ENCODE data around the gene CAPN11. TPM values are rescaled to one million over a fixed set of nuclear protein-coding genes. Genes with fewer than 3 reads are reported as not detected.

The CAPN11 gene
- total and polyA plus RNA-seq, 2 donors from 2014 or later, result 0.39 to 2.3 TPM

GRCh38 chr6:44115866-44116265 lies 42.8 kb upstream of the CAPN11 start:
- Histone ChIP-seq H3K9ac (ENCODE audit: low read length in 3 of 3) (no peak overlapping the region), H3K27me3 (ENCODE audit: control insufficient read depth, insufficient read depth, low read length) (no peaks in the 10 kb centered on the region), H3K9me3 (ENCODE audit: control insufficient read depth in 2 of 3, insufficient read depth in 1 of 3, low read length in 3 of 3) (no peaks in the 10 kb centered on the region), H3K27ac (ENCODE audit: low read depth in 2 of 2, low read length in 2 of 2) (no peak overlapping the region), H3K4me1 (ENCODE audit: control insufficient read depth in 2 of 3, insufficient read depth in 2 of 3, low read depth in 1 of 3, low read length in 3 of 3) (peaks cover 0 to 2% (median under 1%) of the 10 kb centered on the region in 3 donors), H3K36me3 (ENCODE audit: control insufficient read depth in 2 of 3, insufficient read depth in 3 of 3, low read length in 3 of 3) (peaks cover 9 to 12% (median 9%) of the 10 kb centered on the region in 3 donors), H3K4me3 (ENCODE audit: low read length in 3 of 3) (no peak overlapping the region)
- FAIRE-seq (no peak), DNase-seq (no peak)
- TF ChIP-seq CTCF (IDR thresholded peaks at IDR 0.05; ENCODE audit: borderline replicate concordance, extremely low read depth, insufficient read depth), result no peak
- intact Hi-C loops (cut with DNase I), result no loop called here

GRCh38 chr6:44116641-44117382 lies 41.8 kb upstream of the CAPN11 start:
- FAIRE-seq, result no peak
- H3K4me3 ChIP-seq (ENCODE audit: low read length in 3 of 3), result no peak overlapping the region
- H3K9ac ChIP-seq (ENCODE audit: low read length in 3 of 3), result no peak overlapping the region
- H3K27me3 ChIP-seq (ENCODE audit: control insufficient read depth, insufficient read depth, low read length), result no peaks in the 10 kb centered on the region
- no peak overlapping the region for H3K27ac ChIP-seq (ENCODE audit: low read depth in 2 of 2, low read length in 2 of 2)
- no peaks in the 10 kb centered on the region for H3K9me3 ChIP-seq (ENCODE audit: control insufficient read depth in 2 of 3, insufficient read depth in 1 of 3, low read length in 3 of 3)
- TF ChIP-seq CTCF (IDR thresholded peaks at IDR 0.05; ENCODE audit: borderline replicate concordance, extremely low read depth, insufficient read depth), result no peak
- peaks cover 0 to 2% (median 0%) of the 10 kb centered on the region in 3 donors for H3K4me1 ChIP-seq (ENCODE audit: control insufficient read depth in 2 of 3, insufficient read depth in 2 of 3, low read depth in 1 of 3, low read length in 3 of 3)
- peaks cover 8 to 9% (median 9%) of the 10 kb centered on the region in 3 donors for H3K36me3 ChIP-seq (ENCODE audit: control insufficient read depth in 2 of 3, insufficient read depth in 3 of 3, low read length in 3 of 3)
- DNase-seq, result no peak
- intact Hi-C loops (cut with DNase I), result no loop called here

GRCh38 chr6:44117397-44118128 lies 41.1 kb upstream of the CAPN11 start:
- no peak for TF ChIP-seq CTCF (IDR thresholded peaks at IDR 0.05; ENCODE audit: borderline replicate concordance, extremely low read depth, insufficient read depth)
- H3K4me3 ChIP-seq (ENCODE audit: low read length in 3 of 3), result no peak overlapping the region
- no peak overlapping the region for H3K9ac ChIP-seq (ENCODE audit: low read length in 3 of 3)
- intact Hi-C loops (cut with DNase I), result no loop called here
- no peak for DNase-seq
- H3K4me1 ChIP-seq (ENCODE audit: control insufficient read depth in 2 of 3, insufficient read depth in 2 of 3, low read depth in 1 of 3, low read length in 3 of 3), result peaks cover 0 to 2% (median 0%) of the 10 kb centered on the region in 3 donors
- no peaks in the 10 kb centered on the region for H3K27me3 ChIP-seq (ENCODE audit: control insufficient read depth, insufficient read depth, low read length)
- H3K36me3 ChIP-seq (ENCODE audit: control insufficient read depth in 2 of 3, insufficient read depth in 3 of 3, low read length in 3 of 3), result peaks cover 5 to 9% (median 9%) of the 10 kb centered on the region in 3 donors
- no peak overlapping the region for H3K27ac ChIP-seq (ENCODE audit: low read depth in 2 of 2, low read length in 2 of 2)
- no peak for FAIRE-seq
- H3K9me3 ChIP-seq (ENCODE audit: control insufficient read depth in 2 of 3, insufficient read depth in 1 of 3, low read length in 3 of 3), result no peaks in the 10 kb centered on the region
